GM19463 (cell line): ENCODE data around the gene BLMH.

Source experiments
- ATAC-seq: cut with Tn5 transposase; IDR thresholded peaks from one replicate; pipeline ENCODE4 v1.9.1; 2021; ENCODE audit warnings: mild to moderate bottlenecking, moderate library complexity; ENCODE audit not compliant: unreplicated experiment

Gene BLMH

GRCh38 chr17:30308406-30308805 lies 16.7 kb upstream of the BLMH start:
- ATAC-seq: no peak

GRCh38 chr17:30304778-30305177 lies 13.0 kb upstream of the BLMH start:
- no peak for ATAC-seq

DNA sequence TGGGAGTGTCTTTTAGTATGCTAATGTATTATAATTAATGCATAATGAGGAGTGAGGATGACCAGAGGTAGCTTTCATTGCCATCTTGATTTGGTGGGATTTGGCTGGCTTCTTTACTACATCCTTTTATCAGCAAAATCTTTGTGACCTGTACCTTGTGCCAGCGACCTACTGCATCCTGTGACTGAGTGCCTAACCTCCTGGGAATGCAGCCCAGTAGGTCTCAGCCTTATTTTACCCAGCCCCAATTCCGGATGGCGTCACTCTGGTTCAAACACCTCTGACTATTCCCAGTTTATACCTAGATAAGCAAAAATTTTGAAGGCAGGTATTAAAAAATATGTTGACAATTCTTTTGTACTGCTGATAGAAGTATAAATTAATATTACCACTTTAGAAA lies 10.5 kb upstream of the BLMH start:
- no peak for ATAC-seq

DNA sequence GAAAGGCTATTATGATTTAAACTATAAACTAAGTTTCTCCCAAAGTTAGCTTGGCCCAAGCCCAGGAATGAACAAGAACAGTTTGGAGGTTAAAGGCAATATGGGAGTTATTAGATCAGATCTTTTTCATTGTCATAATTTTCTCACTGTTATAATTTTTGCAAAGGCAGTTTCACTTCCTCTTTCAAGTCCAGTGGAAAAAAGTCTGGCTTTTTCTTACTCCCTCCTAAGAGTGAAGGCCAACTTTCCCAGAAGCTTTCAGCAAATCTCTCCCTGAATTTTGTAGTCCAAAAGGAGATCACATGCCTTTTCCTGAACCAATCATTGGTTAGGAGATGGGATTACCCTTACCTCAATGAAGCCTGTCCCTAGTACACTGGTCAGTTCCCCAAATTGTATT lies 9.1 kb upstream of the BLMH start:
- ATAC-seq: no peak

DNA sequence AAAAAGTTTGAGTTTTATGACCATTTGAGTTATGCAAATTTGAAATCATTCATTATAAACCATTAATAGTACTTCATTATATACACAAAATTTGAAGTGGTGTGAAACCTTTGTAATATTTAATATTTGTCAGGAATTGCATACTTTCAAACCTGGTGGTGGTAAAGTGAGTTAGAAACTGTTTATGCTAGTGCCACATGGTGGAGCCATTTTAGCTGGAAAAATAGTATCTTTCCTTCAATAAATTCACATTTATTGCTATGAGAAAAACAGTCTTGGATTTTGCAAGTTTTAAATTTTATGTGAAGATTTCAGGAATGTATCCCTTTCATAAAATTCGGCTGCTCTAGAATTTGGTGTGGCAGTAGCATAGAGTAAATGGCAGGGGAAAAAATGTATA lies 7.3 kb upstream of the BLMH start:
- ATAC-seq: no peak

DNA sequence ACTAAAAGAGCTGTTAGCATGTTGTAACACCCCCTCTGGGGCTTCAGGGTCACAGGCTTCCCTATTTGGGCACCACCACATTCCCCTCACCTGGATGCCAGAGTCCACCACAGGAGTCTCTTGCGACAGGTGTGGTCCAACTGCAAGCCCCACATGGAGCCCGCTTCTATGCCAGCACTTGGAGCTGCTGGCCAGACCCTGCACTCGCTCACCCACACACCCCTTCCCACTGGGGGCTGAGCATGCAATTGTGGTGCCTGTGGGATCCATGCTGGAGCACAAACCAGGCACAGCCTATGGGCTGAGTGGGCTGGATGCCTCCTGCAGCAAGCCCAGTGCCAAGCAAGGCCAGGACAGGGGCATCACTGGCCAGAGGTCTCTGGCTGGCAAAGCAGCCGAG lies 6.0 kb upstream of the BLMH start:
- ATAC-seq: no peak

DNA sequence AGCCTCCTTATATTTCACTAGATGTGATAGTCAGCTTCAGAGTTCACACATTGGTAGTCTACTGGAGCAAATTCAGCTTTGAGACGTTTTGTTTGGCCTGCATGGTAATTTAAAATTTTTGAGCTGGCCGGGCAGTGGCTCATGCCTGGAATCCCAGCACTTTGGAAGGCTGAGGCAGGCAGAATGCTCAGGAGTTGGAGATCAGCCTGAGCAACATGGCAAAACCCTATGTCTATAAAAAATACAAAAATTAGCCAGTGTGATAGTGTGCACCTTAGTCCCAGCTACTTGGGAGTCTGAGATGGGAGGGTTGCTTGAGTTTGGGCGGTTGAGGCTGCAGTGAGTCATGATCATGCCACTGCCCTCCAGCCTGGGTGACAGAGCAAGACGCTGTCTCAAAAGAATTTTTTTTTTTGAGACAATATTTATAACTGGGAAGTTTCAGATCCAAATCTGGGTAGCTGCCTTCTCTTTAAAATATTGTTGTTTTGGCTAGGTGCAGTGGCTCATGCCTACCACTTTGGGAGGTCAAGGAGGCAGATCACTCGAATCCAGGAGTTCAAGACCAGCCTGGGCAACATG lies 4.8 kb upstream of the BLMH start:
- ATAC-seq: no peak

GRCh38 chr17:30292286-30292858 lies 628 bp upstream of the BLMH start:
- ATAC-seq: peak; percentile 20

- ATAC-seq: peak; percentile 47
Observed at GRCh38 chr17:30290696-30291542, 825 bp downstream of the BLMH start.

GRCh38 chr17:30290077-30290476 lies 1.7 kb downstream of the BLMH start:
- ATAC-seq: no peak

DNA sequence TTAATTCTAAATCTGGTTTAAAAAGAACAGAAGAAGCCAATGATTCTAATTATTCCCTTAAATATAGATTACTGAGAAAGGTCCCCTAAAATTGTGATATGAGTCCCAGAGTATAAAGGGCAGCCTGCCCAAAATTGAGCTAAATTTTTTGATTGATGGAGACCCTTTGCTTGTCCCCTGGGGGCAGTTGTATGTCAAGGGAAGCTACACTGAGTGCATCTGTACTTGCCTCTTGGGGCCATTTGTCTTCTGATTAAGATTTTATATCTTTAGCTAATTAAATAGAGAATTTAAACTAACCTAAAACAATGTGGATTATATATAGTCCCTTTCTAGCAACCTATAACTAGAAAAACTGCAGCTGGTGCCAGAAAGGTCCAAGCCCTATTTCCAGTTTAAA lies 12.6 kb downstream of the BLMH start:
- ATAC-seq: no peak

GRCh38 chr17:30278032-30278431 lies 13.7 kb downstream of the BLMH start:
- ATAC-seq: no peak

GRCh38 chr17:30275911-30276310 lies 15.8 kb downstream of the BLMH start:
- no peak for ATAC-seq

DNA sequence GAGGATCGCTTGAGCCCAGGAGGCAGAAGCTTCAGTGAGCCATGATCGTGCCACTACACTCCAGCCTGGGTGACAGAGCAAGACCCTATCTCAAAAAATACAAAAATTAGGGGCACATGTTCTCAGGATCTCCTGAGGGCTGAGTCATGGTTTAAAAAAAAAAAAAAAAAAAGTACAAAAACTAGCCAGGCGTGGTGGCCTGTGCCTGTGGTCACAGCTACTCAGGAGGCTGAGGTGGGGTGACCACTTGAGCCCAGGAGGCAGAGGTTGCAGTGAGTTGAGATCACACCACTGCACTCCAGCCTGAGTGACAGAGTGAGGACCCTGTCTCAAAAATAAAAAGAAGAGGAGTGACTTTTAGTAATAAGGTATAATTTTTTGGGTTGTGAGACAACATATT lies 16.9 kb downstream of the BLMH start:
- no peak for ATAC-seq

GRCh38 chr17:30273373-30273772 lies 18.4 kb downstream of the BLMH start:
- ATAC-seq: no peak

DNA sequence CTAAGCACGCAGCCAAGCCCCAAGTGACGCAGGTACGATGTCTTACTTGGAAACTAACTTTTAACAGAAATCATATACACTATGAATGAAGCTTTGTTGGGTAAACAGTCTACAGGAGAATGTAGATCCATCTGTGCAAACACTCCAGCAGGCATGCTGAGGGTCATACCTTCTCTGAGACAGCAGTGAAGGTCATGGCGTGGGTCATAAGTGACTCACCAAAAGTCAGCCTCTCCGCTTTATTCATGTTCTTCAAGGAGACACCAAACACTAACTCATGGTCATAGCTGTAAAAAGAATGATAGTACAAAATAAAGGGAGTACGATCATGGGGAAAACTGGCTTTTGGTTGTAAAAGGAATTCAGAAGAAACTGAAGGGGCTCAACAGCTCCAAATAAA lies 20.6 kb downstream of the BLMH start:
- no peak for ATAC-seq

GRCh38 chr17:30267625-30268024 lies 24.1 kb downstream of the BLMH start:
- no peak for ATAC-seq

GRCh38 chr17:30263552-30264333 lies 28.0 kb downstream of the BLMH start:
- ATAC-seq: no peak

DNA sequence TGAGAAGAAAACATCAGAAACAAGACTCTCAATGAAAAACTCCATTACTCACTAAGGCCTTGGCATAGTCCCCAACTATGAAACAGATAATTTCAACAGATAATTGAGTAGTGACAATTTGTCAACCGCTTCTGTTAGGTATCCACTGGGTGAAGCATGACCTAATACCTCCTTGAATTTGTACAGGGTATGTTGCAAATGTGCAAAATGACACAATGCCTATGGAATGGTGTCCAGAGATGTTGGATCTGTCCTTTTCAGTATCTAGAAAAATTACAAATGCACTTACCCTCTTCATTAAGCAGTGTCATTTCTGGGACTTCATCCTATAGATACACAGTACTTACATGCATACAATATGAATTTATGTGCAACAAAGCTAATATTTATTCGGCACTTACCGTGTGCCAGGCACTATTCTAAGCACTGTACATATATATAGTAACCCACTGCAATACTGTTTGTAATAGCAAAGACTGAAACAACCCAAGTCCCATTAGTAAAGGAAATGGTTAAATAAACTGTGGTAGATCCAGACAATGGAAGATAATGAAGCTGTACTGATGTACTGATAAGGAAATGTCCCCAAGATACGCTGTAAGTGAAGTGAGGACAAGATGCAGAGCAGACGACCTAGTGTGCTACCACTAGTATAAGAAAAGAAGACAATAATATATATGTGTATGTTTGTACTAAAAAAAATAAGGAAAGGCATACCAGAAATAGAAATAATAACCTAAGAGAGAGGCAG lies 34.8 kb downstream of the BLMH start:
- no peak for ATAC-seq

DNA sequence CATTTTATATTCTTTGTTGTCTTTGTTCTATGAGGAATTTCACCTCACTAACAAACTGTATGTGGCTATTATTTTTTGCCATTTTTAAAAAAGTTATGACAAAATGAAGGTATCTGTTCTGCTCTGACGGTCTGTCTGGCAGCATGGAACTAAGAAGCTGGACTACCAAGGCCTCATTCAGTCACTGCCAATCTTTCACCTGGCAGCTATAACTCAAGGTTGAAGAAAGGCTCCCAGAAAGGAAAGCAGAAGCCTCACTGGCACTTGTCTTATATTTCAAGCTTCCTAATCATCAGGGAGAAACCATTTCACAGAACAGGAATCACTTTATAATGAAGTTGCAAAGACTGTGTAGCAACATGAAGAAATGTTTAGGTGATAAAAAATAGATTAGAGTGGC lies 37.6 kb downstream of the BLMH start:
- no peak for ATAC-seq

DNA sequence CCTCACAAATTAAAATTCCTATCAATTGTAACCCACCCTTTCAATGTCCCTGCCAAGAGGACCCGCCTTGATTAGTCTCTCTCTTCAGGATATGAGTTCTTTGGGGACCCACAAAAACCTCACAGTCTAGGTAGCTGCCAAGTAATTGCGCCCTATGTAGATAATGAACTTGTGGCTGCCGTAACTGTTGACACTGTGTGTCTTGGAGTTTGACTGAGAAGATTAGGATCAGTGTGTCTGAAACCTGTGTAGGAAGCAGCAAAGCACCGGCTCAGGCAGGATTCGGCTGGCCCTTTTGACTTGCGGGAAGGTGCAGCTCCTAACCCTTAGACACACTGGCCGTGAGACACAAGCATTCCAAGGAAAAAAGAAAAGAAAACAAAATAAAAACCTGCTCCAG lies 38.4 kb downstream of the BLMH start:
- no peak for ATAC-seq
